Peyer's patch (tissue), 4 donors: ENCODE data around the gene COL4A5.

ENCODE experiments used
- CTCF ChIP-seq, 6 experiments: fragments of 450-650 bp in 4 of 6; fragments of 200-600 bp in 2 of 6; sonication (generic) in 1 of 6; IDR thresholded peaks; one replicate each; pipeline ENCODE4 v1.5.1; 2017 to 2019; ENCODE audit warnings: antibody characterized with exemption in 6 of 6, mild to moderate bottlenecking in 3 of 6, moderate library complexity in 1 of 6
- POLR2A ChIP-seq, 2 donors: fragments of 450-650 bp; IDR thresholded peaks; one replicate each; pipeline ENCODE4 v1.5.1; 2017; ENCODE audit warnings: antibody characterized with exemption in 2 of 2, mild to moderate bottlenecking in 2 of 2, moderate library complexity in 2 of 2

GRCh38 chrX:108734426-108734825 is 294.8 kb downstream of the COL4A5 start:
- TF ChIP-seq CTCF (IDR thresholded peaks at IDR 0.05) (no peak), POLR2A (IDR thresholded peaks at IDR 0.05) (no peak)
